Endothelial cell of umbilical vein (primary cell): Measurements from ENCODE around the gene KCTD16.

Experiments used
- EZH2 ChIP-seq: IDR thresholded peaks from 2 replicates; pipeline ENCODE4 v1.6.1; 2012; ENCODE audit warnings: borderline replicate concordance, low read depth, mild to moderate bottlenecking, moderate library complexity, low read length, inconsistent platforms; ENCODE audit not compliant: severe bottlenecking
- POLR2A ChIP-seq: IDR thresholded peaks from 2 replicates; pipeline ENCODE4 v1.6.1; 2012; ENCODE audit warnings: low read depth, mild to moderate bottlenecking, control low read depth, low read length
- TF ChIP-seq, protein P1 (sequence below), 2 donors: IDR thresholded peaks; 1 replicate in 1 of 2; 2 replicates in 1 of 2; pipeline ENCODE4 v1.5.1; 2011; ENCODE audit warnings: low read length in 2 of 2, mild to moderate bottlenecking in 2 of 2, moderate library complexity in 2 of 2, control low read depth in 1 of 2, inconsistent platforms in 1 of 2, low read depth in 1 of 2; ENCODE audit not compliant: insufficient read depth in 1 of 2; ENCODE audit errors: extremely low read depth in 1 of 2
- TF ChIP-seq, protein P2 (sequence below): IDR thresholded peaks from 2 replicates; pipeline ENCODE4 v1.6.1; 2011; ENCODE audit not compliant: insufficient read depth, insufficient read length

DNA sequence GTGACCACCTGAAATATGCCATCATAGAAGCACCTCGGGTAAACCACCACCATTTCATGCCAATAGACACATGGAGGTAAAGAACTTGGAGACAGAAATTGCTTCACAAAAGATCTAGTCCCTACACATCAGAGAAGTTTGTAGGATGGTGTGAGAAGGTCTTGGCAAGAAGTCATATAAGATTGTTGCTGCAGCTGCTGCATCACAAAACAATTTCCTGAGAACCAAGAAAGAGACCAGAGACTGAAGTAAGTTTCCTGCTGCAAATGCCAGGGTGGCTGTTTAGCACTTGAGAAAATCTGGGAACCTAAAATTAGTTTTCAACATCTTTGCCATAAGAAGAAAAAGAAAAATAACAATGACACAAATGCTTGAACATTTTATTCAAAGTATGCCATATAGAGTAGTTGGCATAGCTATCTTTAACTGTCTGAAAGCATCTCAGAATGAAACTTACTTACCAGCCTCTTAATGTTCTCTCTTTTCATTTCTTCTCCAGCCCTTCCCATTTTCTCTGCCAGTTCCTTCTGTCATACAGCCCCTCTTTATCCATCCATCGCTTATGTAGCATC, 114.3 kb downstream of the KCTD16 start:
- TF ChIP-seq, protein P1, sequence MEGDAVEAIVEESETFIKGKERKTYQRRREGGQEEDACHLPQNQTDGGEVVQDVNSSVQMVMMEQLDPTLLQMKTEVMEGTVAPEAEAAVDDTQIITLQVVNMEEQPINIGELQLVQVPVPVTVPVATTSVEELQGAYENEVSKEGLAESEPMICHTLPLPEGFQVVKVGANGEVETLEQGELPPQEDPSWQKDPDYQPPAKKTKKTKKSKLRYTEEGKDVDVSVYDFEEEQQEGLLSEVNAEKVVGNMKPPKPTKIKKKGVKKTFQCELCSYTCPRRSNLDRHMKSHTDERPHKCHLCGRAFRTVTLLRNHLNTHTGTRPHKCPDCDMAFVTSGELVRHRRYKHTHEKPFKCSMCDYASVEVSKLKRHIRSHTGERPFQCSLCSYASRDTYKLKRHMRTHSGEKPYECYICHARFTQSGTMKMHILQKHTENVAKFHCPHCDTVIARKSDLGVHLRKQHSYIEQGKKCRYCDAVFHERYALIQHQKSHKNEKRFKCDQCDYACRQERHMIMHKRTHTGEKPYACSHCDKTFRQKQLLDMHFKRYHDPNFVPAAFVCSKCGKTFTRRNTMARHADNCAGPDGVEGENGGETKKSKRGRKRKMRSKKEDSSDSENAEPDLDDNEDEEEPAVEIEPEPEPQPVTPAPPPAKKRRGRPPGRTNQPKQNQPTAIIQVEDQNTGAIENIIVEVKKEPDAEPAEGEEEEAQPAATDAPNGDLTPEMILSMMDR (IDR thresholded peaks at IDR 0.05; ENCODE audit: extremely low read depth in 1 of 2, insufficient read depth in 1 of 2, low read depth in 1 of 2, low read length in 2 of 2): no peak
- TF ChIP-seq POLR2A (no peak), EZH2 (no peak)
- TF ChIP-seq, protein P2, sequence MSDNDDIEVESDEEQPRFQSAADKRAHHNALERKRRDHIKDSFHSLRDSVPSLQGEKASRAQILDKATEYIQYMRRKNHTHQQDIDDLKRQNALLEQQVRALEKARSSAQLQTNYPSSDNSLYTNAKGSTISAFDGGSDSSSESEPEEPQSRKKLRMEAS: no peak
